CMK (cell line): Measurements from ENCODE around the gene HHLA2.
"Not testable (repeated sequence)": the region's sequence is repeated elsewhere in the genome, so short reads cannot be mapped to it uniquely, and the experiment has no call there.

ENCODE experiments used
- DNase-seq: peaks from one replicate; pipeline ENCODE4 v3.0.0-alpha.2; 2010; ENCODE audit warnings: low read depth

Gene HHLA2, protein sequence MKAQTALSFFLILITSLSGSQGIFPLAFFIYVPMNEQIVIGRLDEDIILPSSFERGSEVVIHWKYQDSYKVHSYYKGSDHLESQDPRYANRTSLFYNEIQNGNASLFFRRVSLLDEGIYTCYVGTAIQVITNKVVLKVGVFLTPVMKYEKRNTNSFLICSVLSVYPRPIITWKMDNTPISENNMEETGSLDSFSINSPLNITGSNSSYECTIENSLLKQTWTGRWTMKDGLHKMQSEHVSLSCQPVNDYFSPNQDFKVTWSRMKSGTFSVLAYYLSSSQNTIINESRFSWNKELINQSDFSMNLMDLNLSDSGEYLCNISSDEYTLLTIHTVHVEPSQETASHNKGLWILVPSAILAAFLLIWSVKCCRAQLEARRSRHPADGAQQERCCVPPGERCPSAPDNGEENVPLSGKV

GRCh38 chr3:108296239-108296638 lies at the start of gene HHLA2:
Gene HHLA2, plus strand, starts transcription at chr3:108296548. Its CDS starts 55,266 bp downstream, at chr3:108351814.
- DNase-seq: no peak

DNA sequence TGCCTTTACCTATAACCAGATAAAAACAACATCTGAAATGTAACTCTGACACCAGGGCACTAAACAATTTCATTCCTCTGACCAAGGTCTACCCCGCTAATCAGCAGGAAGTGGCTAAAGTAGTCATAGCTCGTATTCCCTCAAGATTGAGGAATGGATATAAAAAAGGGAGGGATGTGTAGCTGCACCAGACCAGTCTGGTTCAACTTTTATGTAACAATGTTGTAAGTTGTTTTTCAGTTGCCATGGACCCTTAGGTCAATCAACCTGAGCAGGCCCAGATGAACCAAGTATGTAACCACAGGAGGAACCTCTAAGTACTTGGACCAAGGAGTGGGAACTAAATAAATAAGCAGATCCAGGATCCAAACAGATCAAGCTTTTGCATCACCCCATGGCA lies 45.7 kb upstream of the HHLA2 start:
- no peak for DNase-seq

DNA sequence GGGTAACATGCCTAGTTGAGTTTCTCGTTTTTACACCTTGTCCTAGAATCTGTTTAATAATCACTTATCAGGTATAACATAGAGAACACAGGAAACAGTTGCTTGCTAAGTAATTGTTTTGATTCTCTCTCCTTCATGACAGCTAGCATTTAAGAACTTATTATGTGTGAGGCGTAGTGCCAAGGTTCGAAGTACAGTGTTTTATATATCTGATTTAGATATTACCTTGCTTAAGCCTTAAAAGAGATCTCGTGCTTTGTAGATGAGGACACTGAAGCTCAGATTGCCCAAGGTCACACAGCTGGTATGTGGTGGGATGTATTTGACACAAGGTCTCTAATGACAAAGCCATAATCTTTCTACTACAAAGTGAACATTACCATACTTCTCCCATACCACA lies 45.1 kb upstream of the HHLA2 start:
- DNase-seq: no peak

- no peak for DNase-seq
These were observed 44.5 kb upstream of the HHLA2 start for GRCh38 chr3:108251844-108252243.

GRCh38 chr3:108255131-108255530 lies 41.2 kb upstream of the HHLA2 start:
- DNase-seq: no peak

DNA sequence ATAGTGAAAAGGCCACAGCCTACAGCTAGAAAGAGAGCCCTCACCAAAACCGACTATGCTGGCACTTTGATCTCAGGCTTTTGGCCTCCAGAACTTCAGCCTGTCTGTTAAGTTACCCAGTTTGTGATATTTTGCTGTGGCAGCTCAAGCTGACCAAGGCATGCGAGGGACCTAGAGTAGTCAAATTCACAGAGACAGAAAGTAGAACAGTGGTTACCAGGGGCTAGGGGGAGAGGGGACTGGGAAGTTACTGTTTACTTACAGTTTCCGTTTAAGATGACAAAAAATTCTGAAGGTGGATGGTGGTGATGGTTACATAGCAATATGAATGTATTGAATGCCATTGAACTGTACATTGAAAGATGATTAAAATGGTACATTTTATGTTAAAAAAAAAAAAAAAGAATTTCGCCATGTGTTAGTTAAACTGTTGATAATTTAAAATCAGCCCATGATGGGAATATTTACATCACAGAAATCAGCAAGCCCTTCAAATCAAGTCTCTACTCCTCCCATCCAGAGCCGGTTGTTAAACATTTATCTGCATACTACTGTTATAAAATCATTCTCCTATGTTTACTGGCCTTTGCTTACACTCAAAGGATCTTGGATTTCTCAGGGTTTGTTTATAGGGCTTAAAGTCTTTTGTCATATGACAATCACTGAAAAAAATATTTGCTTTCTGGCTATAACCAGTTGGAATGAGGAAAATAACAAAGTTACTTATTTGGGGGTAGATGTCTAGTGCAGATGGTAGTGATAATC lies 31.6 kb upstream of the HHLA2 start:
- not testable (repeated sequence) for DNase-seq

DNA sequence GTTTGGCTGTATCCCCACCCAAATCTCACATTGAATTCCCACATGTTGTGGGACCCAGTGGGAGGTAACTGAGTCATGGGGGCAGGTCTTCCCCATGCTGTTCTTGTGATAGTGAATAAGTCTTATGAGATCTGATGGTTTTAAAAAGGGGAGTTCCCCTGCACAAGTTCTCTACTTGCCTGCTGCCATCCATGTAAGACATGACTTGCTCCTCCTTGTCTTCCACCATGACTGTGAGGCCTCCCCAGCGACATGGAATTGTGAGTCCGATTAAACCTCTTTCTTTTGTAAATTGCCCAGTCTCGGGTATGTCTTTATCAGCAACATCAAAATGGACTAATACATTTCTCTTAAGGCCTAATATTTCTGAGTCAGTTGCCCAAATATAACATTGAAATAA lies 28.1 kb upstream of the HHLA2 start:
- not testable (repeated sequence) for DNase-seq

- no peak for DNase-seq
These were observed 24.7 kb upstream of the HHLA2 start for GRCh38 chr3:108271626-108272025.

- not testable (repeated sequence) for DNase-seq
These were observed 17.3 kb upstream of the HHLA2 start for GRCh38 chr3:108279066-108279465.

DNA sequence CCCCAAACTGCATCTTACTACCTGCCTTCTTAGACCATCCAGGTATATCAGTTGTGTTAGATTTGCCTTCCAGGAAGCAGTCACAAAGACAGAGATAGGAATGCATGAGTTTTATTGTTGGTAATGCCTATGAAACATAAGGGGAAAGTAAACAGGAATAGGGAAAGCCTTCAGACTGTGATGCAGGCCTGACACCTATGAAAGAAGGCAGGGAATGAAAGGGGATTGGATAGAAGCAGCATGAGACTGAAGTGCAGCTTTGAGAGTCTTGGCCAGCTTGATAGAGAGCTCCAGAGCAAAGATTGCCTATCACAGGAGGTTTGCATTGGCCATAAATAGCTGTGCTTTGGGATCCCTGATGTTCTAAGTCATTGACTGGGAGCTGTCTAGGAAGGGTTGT lies 15.9 kb upstream of the HHLA2 start:
- no peak for DNase-seq

DNA sequence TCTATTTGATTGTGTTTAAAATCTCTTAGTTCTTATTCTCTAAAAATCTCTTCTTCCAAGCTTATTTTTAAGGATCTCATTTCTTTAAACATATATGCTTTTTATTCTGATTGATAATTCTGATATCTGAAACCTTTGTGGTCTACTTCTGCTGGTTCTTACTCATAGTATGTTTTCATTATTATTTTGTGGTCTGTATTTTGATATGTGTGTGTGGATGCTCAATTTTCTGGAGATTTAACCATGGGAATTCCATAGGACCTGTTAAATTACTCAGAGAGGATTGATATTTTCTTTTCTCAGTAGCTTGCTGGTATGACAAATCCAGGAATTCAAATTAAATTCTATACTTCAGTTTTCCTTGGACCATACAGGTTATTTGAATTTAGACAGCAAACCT lies 14.7 kb upstream of the HHLA2 start:
- DNase-seq: no peak

- no peak for DNase-seq
These were observed 13.3 kb upstream of the HHLA2 start for GRCh38 chr3:108283006-108283405.

- no peak for DNase-seq
These were observed 12.4 kb upstream of the HHLA2 start for GRCh38 chr3:108283989-108284388.

DNA sequence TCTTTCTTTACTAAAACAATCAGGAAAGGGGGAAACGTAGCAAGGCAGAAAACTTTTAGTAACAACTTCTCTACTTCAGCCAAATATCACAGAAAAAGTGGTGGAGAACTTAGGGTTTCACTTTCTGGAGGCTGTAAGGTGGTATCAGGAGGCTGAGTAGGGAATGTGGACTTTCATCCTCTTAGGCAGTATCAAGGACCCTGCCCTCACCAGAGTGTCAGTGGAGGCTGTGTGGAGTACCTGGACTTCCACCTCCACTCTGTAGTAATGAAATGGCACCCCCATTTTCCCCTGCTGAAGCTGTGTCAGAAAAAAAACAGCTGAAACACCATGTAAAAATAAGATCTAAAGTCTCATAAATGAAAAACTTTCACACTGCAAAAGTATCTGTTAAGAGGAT lies 11.2 kb upstream of the HHLA2 start:
- DNase-seq: no peak

DNA sequence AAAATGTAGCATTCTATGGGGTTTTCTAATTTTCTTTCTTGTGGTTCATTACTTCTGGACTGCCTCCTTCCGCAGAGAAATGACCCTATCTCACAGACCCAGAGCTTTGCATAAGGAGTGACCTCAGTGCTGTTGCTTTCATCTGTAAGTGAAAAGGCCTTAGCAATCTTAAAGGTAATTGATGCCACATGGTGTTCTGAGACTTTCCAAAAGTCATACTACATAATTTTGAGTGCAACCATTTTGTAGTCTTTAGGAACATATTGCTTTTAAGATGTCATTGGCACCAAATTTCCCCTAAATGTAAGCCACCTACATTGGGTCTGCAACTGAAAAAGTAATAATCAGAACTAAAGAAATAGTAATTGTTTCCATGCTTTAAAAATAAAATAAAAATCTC lies 9.2 kb upstream of the HHLA2 start:
- no peak for DNase-seq

- not testable (repeated sequence) for DNase-seq
These were observed 8.2 kb upstream of the HHLA2 start for GRCh38 chr3:108288193-108288592.

GRCh38 chr3:108289159-108289558 lies 7.2 kb upstream of the HHLA2 start:
- no peak for DNase-seq

GRCh38 chr3:108292450-108292849 lies 3.9 kb upstream of the HHLA2 start:
- no peak for DNase-seq

- no peak for DNase-seq
These were observed 3.4 kb upstream of the HHLA2 start for GRCh38 chr3:108292905-108293328.

DNA sequence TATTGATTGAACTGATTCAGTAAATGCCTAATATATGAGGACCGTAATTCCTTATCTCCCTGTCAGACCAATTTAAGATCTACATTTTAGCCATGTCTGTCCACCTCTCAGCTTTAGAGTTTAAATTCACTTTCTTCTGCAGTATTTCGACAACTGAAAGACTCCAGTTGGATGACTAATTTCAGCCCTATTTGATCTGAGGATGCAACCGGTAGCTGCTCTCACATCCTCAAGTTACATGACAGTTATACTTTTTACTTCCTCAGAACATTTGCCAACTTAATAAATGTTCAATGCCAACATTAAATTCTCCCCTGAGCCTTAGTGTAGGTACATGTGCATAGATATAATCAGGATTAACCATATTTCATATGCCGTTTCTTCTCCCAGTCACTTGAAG lies 2.5 kb upstream of the HHLA2 start:
- DNase-seq: no peak

DNA sequence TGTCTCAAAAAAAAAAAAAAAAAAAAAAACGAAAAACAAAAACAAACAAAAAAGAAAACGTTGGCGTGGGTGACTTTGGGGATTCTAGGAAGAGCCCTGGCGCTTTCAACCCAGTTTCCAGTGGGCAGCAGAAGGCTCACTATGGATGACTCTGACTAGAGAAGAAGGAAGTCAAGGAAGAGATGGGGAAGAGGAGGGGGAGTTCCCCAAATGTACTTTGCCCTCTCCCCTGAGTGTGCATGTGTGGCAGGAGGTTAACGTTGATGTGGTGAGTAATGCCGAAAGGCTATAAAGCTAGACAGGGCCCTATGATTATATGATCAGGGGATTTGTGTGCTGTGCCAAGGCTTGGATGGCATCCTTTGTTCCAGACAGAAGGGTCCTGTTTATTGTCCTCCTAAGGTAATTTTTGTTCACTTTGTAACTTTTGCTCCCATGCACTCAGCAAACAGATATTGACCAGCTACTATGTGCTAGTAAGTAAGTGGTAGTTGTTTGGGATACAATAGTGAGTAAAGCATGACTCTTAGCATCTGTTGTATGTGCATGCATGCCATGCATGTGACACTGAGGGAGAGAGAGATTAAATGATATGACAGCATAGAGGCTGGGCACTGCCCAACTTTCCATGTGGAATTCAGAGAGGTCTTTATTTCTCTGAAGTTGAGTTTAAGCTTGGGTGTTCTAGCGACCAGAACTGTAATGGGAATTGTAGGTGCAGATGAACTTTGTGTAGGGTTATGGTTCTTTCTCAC lies 750 bp upstream of the HHLA2 start:
- no peak for DNase-seq

GRCh38 chr3:108297647-108298046 lies 1.3 kb downstream of the HHLA2 start:
- DNase-seq: no peak

DNA sequence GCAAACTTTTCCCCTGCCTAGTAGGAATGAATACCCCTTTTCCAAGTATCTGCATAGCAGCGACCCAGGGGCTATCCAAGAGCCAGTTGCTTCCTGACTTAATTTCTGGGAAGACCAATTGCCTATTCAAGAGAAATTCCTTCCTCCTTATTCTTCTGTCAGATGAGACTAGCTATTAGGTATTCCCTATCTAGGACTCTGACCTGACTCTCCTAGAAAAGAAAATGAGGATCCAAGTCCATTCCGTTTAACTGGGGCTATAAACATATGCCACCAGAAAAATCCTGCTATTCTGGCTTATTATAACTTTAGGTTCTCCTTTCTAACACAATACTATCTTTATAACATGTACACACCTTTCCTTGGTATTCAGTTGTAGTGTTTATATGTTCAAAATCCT lies 1.7 kb downstream of the HHLA2 start:
- no peak for DNase-seq
